ENCODE measurements around the gene PRKCE. TPM values are rescaled to one million over a fixed set of nuclear protein-coding genes. Genes with fewer than 3 reads are reported as not detected.
A peak's percentile ranks its signal among the peaks of the same experiment; 100 is the strongest.

PRKCE gene
- total and polyA plus RNA-seq, 4 donors, result 2.5 to 38.6 (median 5.8) TPM

DNA sequence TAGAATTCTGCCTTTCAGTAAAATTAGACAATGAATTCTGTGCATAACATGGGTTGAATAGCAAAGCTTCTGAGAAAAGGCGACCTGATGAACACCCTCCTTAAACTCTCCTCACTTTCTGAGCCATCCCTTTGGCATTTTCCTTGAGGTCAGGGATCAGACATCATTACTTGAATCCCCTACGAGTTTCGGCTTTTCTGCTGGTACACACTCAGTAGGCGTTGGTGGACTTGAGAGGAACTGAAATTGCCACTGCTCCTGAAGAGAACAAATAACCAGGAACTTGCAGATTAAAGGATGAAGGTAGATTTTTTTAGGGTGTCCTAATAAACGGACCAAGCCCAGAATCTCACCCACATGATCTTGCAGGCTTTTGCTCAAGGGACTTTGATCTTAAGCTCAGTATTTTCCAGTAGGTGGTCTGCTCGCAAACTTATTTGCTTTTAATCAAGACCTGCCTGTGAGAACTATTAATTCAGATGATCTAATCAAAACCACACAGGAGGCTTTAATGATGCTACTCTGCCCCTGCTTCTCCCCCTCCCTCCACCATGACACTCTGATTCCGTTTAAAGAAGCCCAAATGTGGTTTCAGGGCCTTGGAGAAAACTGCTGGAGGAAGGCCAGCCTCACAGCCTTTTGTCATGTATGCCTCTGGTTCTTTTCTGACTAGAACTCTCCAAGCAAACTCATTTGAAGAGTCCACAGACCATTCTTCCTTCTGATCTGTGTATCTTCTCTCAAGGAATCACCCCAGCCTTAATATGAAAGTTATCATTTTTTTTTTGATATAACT, 124.9 kb downstream of the PRKCE start:
- 78% methylated on average over 7 of the region's 7 CpGs for WGBS
- Histone ChIP-seq H3K27me3 (ENCODE audit: control insufficient read depth in 4 of 4, insufficient read depth in 4 of 4, low read length in 3 of 4) (no peaks in the 10 kb centered on the region), H3K9me3 (ENCODE audit: control insufficient read depth in 4 of 4, low read length in 3 of 4) (no peaks in the 10 kb centered on the region), H3K9ac (ENCODE audit: low read depth in 1 of 2, low read length in 2 of 2) (no peak overlapping the region), H3K27ac (ENCODE audit: low read depth in 1 of 2, low read length in 2 of 2) (no peak overlapping the region), H3K4me3 (ENCODE audit: low read depth in 1 of 3, low read length in 3 of 3) (no peak overlapping the region), H3K36me3 (ENCODE audit: control insufficient read depth in 4 of 4, insufficient read depth in 3 of 4, low read depth in 1 of 4, low read length in 3 of 4) (no peaks in the 10 kb centered on the region), H3K4me1 (ENCODE audit: control insufficient read depth in 4 of 4, insufficient read depth in 4 of 4, low read length in 3 of 4) (peaks cover 0 to 7% (median 3%) of the 10 kb centered on the region in 4 donors)
- no peak for TF ChIP-seq HNF4G (IDR thresholded peaks at IDR 0.05)
- no peak for TF ChIP-seq EGR1 (IDR thresholded peaks at IDR 0.05; ENCODE audit: low read depth in 2 of 2)
- TF ChIP-seq FOXA2 (IDR thresholded peaks at IDR 0.05), result no peak
- no peak for TF ChIP-seq RXRA (IDR thresholded peaks at IDR 0.05)
- TF ChIP-seq HNF4A (conservative IDR thresholded peaks at IDR 0.05), result no peak
- TF ChIP-seq, protein P1, sequence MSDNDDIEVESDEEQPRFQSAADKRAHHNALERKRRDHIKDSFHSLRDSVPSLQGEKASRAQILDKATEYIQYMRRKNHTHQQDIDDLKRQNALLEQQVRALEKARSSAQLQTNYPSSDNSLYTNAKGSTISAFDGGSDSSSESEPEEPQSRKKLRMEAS (IDR thresholded peaks at IDR 0.05), result no peak
- no peak for TF ChIP-seq JUND (IDR thresholded peaks at IDR 0.05)
- DNase-seq (ENCODE audit: low spot score), result no peak

DNA sequence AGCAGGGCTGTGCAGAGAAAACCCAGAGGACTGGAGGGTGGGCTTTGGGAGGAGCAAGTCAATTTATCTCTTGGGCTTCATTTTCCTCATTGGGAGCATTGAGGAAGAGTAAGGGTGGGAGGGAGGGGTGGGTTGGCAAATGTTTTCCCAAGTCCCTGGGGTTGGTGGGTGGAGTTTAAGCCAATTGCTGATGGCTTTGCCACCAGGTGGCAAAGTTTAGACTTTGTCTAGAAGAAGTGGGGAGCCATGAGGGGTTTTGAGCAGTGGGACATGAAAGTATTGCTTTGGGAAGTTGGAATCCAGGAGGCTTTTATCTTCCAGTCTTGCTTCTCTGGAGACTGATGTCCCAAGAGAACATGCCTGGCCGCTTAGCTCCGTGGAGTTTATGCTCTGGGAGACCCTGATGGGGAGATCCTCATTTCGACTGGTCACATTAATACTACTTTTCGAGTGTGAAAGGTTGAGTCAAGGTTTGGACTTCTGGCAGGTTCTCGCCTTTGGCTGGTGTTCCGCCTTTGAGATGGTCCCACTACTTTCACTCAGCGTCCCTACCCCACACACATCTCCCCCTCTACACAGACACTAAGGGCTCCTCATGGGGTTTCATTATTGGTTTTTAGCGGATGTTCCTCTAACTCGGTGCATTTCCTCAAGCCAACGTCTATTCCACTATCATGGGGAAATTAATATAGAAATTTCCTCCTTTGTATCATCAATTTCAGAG, 126.7 kb downstream of the PRKCE start:
- Histone ChIP-seq H3K9ac (ENCODE audit: low read depth in 1 of 2, low read length in 2 of 2) (no peak overlapping the region), H3K27me3 (ENCODE audit: control insufficient read depth in 4 of 4, insufficient read depth in 4 of 4, low read length in 3 of 4) (no peaks in the 10 kb centered on the region), H3K4me1 (ENCODE audit: control insufficient read depth in 4 of 4, insufficient read depth in 4 of 4, low read length in 3 of 4) (peaks cover 0 to 7% (median 3%) of the 10 kb centered on the region in 4 donors), H3K36me3 (ENCODE audit: control insufficient read depth in 4 of 4, insufficient read depth in 3 of 4, low read depth in 1 of 4, low read length in 3 of 4) (no peaks in the 10 kb centered on the region), H3K4me3 (ENCODE audit: low read depth in 1 of 3, low read length in 3 of 3) (no peak overlapping the region), H3K27ac (ENCODE audit: low read depth in 1 of 2, low read length in 2 of 2) (no peak overlapping the region), H3K9me3 (ENCODE audit: control insufficient read depth in 4 of 4, low read length in 3 of 4) (no peaks in the 10 kb centered on the region)
- TF ChIP-seq HNF4A (conservative IDR thresholded peaks at IDR 0.05) (no peak), RXRA (IDR thresholded peaks at IDR 0.05) (no peak), FOXA2 (IDR thresholded peaks at IDR 0.05) (no peak), NR2F2 (IDR thresholded peaks at IDR 0.05) (no peak), JUND (IDR thresholded peaks at IDR 0.05) (no peak), YY1 (IDR thresholded peaks at IDR 0.05) (no peak)
- TF ChIP-seq, protein P1 (IDR thresholded peaks at IDR 0.05), result no peak
- WGBS, result 85% methylated on average over 10 of the region's 10 CpGs
- DNase-seq (ENCODE audit: low spot score), result no peak

DNA sequence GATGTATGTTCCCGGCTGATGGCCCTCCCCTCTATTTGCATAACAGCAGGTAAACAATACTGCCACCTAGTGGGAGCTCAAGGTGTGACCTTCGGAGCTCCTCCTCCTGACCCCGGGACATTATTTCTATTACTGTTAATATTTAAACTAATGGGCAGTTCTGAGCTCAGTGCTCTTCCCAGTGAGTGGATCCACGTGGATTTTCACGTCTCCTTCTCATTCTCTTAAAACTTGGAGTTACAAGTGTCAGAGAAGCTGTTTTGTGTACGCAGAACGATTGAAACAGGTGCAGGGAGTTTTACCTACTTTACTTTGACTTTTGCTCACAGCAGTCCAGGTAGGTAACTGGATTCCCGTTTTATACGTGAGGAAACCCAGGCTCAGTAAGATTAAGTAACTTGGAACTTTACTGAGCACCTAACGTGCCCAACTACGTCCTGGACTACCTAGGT, 127.3 kb downstream of the PRKCE start:
- TF ChIP-seq RAD21 (IDR thresholded peaks at IDR 0.05) (peak; percentile 86 to 90), NR2F2 (IDR thresholded peaks at IDR 0.05) (peak; percentile 89), SP1 (IDR thresholded peaks at IDR 0.05) (peak; percentile 52), FOXA2 (IDR thresholded peaks at IDR 0.05) (peak; percentile 9), TAF1 (conservative IDR thresholded peaks at IDR 0.05) (no peak), HNF4A (conservative IDR thresholded peaks at IDR 0.05) (peak; percentile 23 to 44), RXRA (IDR thresholded peaks at IDR 0.05) (peak; percentile 61 to 70)
- TF ChIP-seq, protein P2, sequence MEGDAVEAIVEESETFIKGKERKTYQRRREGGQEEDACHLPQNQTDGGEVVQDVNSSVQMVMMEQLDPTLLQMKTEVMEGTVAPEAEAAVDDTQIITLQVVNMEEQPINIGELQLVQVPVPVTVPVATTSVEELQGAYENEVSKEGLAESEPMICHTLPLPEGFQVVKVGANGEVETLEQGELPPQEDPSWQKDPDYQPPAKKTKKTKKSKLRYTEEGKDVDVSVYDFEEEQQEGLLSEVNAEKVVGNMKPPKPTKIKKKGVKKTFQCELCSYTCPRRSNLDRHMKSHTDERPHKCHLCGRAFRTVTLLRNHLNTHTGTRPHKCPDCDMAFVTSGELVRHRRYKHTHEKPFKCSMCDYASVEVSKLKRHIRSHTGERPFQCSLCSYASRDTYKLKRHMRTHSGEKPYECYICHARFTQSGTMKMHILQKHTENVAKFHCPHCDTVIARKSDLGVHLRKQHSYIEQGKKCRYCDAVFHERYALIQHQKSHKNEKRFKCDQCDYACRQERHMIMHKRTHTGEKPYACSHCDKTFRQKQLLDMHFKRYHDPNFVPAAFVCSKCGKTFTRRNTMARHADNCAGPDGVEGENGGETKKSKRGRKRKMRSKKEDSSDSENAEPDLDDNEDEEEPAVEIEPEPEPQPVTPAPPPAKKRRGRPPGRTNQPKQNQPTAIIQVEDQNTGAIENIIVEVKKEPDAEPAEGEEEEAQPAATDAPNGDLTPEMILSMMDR (IDR thresholded peaks at IDR 0.05; ENCODE audit: low read depth, low read length, missing input control), result peak; percentile 83
- TF ChIP-seq, protein P3, sequence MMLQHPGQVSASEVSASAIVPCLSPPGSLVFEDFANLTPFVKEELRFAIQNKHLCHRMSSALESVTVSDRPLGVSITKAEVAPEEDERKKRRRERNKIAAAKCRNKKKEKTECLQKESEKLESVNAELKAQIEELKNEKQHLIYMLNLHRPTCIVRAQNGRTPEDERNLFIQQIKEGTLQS (IDR thresholded peaks at IDR 0.05), result no peak
- DNase-seq (ENCODE audit: low spot score), result peak; percentile 49
- Histone ChIP-seq H3K9ac (ENCODE audit: low read depth in 1 of 2, low read length in 2 of 2) (peak overlapping the region in 1 of 2 donors; percentile 35), H3K4me1 (ENCODE audit: control insufficient read depth in 4 of 4, insufficient read depth in 4 of 4, low read length in 3 of 4) (peaks cover 0 to 7% (median 3%) of the 10 kb centered on the region in 4 donors), H3K36me3 (ENCODE audit: control insufficient read depth in 4 of 4, insufficient read depth in 3 of 4, low read depth in 1 of 4, low read length in 3 of 4) (no peaks in the 10 kb centered on the region), H3K9me3 (ENCODE audit: control insufficient read depth in 4 of 4, low read length in 3 of 4) (no peaks in the 10 kb centered on the region), H3K27me3 (ENCODE audit: control insufficient read depth in 4 of 4, insufficient read depth in 4 of 4, low read length in 3 of 4) (no peaks in the 10 kb centered on the region), H3K4me3 (ENCODE audit: low read depth in 1 of 3, low read length in 3 of 3) (peak overlapping the region in 2 of 3 donors; percentile 17 to 28), H3K27ac (ENCODE audit: low read depth in 1 of 2, low read length in 2 of 2) (peak overlapping the region; percentile 27 to 28)
- WGBS, result 29% methylated on average over 11 of the region's 11 CpGs

Measured in liver (tissue), 9 donors.